T-helper 9 cell (primary cell): Measurements from ENCODE around the gene DDR1.

Source experiments
- DNase-seq: peaks from one replicate; pipeline ENCODE4 v3.0.0-alpha.2; 2020

The DDR1 gene

GRCh38 chr6:30881392-30882203 is 2.7 kb upstream of the DDR1 start:
- DNase-seq, result no peak

GRCh38 chr6:30882204-30882758 is 2.0 kb upstream of the DDR1 start:
- DNase-seq, result no peak

DNA sequence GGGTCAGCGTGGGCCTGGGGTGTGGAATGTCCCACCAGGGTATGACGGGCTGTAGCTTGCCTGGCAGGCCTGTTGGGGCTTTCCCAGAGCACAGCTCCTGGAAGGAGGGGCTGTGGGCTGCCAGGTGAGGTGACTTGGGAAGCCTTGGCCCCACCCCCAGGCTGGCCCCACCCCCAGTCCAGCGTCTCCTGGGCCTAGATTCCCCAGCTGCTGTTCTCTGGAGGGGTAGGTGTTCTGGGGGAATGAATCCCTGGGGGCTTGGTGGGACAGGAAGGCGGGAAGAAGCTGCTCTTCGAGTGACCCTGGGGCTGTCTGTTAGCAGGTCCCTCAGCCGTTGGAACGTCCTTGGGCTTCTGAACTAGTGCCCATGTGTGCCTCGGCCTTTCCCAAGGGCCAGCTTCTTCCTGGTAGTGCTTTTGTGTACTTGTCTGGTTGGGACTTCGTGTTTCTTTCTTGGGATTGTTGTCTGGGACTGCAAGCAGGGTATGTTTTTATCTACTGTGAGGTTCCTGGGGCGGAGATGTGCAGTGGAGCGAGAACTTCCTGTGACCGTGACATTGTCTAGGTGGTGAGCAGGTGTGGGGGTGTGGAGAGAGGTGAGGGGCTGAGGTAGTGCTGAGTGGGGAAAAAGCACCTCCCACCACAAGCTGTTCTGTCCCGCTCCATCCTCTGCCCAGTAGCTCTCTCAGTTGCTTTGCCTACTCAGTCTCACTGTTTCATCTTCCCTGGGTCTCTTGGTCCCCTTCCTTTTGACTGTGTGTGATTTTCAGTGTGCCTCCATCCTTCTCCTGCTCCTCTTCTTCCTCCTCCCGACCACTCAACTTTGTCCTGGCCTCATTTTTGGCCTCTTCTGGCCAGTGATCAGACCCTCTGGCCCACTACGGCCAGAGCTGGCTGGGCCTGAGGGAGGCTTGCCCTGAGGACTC is 1.3 kb upstream of the DDR1 start:
- no peak for DNase-seq

- DNase-seq, result no peak
These were observed 482 bp downstream of the DDR1 start for GRCh38 chr6:30884521-30885480.

- DNase-seq, result no peak
These were observed 1.2 kb downstream of the DDR1 start for GRCh38 chr6:30885481-30885998.

- no peak for DNase-seq
These were observed 1.9 kb downstream of the DDR1 start for GRCh38 chr6:30885999-30886896.

- DNase-seq, result no peak
These were observed 2.6 kb downstream of the DDR1 start for GRCh38 chr6:30886897-30887255.

DNA sequence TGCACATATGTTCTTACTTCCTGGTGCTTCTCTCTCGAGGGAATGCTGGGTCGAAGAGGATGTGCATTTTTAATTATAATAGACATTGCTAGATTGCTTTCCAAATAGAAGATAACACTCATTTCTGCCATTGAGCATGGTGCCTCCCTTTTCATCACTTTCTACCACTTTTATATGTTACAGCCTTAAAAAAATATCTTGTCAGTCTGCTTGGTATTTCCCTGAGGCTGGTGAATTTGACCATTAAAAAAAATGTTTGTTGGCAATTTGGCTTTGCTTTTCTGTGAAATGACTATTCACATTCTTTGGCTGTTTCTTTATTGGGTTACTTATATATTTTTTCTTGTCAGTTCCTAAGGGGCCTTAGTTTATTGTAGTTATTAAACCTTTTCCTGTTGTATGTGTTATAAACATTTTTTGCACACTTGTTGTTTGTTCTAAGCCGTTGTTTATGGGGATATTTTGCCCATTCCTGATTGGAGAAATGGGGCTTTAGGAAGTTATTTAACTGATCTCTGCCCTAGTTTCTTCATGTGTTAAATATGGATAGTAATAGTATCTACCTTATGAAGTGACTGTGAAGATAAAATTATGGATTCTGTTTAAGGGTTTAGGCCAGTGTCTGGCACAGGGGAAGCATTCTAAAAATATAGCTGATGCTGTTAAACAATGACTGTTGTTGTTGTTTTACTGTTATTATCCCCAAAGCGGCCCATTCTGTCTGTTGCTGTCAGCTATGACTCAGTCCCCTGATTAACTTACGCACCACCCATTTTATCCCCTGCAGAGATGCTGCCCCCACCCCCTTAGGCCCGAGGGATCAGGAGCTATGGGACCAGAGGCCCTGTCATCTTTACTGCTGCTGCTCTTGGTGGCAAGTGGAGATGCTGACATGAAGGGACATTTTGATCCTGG is 3.8 kb downstream of the DDR1 start:
- DNase-seq, result no peak

DNA sequence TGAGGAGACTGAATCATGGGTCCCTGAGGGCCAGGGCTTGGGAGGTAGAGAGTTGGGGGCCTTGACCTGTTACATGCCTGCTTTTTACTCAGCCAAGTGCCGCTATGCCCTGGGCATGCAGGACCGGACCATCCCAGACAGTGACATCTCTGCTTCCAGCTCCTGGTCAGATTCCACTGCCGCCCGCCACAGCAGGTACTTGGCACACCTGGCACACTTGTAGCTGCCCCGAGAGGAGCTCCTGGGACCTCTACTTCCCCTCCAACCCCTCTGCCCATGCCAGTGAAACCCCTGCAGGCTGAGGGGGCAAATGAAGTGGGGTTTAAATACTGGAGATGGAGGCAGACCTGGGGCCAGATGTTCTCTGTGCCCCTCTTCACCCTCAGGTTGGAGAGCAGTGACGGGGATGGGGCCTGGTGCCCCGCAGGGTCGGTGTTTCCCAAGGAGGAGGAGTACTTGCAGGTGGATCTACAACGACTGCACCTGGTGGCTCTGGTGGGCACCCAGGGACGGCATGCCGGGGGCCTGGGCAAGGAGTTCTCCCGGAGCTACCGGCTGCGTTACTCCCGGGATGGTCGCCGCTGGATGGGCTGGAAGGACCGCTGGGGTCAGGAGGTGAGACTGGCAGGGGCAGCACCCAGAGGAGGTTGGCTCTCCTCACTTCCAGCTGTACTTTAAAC is 4.6 kb downstream of the DDR1 start:
- no peak for DNase-seq

- no peak for DNase-seq
These were observed 5.2 kb downstream of the DDR1 start for GRCh38 chr6:30889496-30889885.

GRCh38 chr6:30889921-30890645 is 5.8 kb downstream of the DDR1 start:
- DNase-seq, result no peak

DNA sequence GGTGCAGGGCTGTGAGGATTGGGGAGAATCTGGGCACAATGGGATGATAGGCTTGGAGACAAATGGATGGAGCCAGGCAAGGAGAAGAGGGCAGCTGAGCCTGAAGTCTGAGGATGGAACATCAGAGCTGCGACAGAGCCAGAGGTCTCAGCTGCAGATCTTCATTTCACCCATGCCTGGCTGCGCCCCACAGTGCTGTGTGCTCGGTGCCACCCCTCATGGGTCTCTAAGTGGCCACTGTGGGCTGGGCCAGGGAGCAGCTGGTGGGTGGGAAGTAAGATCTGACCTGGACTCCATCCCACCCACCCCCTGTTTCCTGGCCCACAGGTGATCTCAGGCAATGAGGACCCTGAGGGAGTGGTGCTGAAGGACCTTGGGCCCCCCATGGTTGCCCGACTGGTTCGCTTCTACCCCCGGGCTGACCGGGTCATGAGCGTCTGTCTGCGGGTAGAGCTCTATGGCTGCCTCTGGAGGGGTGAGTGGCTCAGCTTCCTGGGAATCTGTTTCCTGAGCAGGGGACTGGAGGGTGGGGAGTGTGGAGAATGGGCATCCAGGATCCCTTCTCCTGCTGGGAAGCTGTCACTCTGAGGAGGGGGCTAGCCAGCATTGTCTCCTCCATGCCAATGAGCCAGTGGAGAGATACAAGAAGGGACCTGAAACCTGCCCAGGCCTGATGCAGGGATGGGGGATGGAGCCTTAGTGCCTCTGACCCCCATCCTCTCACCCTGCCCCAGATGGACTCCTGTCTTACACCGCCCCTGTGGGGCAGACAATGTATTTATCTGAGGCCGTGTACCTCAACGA is 6.5 kb downstream of the DDR1 start:
- DNase-seq, result no peak

DNA sequence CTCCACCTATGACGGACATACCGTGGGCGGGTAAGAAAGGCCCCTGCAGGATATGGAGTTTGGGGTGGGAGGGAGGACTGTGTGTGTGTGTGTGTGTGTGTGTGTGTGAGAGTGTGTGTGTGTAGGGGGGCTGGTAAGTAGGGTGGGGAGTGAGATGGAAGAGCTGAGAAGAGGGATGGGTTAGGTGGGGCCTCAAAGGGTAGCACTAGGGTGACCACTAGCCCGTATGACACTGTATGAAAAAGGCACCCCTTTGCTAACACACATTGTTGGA is 7.1 kb downstream of the DDR1 start:
- DNase-seq, result no peak

- DNase-seq, result no peak
These were observed 7.7 kb downstream of the DDR1 start for GRCh38 chr6:30891816-30892538.

GRCh38 chr6:30893001-30893591 is 8.8 kb downstream of the DDR1 start:
- DNase-seq, result no peak

DNA sequence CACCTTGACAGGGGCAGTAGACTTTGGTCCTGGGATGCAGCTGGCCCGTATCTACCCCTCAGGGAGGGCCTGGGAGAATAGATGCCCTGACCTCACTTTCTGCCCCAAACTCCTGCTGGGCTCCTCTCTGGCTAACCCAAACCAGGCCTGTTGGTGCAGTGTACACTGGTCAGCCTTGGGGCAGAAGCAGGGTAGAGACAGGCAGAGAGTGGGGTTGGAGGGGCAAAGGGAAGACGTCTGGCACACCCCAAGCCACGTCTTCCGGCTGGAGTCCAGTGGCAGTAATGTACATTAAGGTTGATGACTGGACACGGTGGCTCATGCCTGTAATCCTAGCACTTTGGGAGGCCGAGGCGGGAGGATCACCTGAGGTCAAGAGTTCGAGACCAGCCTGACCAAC is 9.3 kb downstream of the DDR1 start:
- DNase-seq, result no peak

DNA sequence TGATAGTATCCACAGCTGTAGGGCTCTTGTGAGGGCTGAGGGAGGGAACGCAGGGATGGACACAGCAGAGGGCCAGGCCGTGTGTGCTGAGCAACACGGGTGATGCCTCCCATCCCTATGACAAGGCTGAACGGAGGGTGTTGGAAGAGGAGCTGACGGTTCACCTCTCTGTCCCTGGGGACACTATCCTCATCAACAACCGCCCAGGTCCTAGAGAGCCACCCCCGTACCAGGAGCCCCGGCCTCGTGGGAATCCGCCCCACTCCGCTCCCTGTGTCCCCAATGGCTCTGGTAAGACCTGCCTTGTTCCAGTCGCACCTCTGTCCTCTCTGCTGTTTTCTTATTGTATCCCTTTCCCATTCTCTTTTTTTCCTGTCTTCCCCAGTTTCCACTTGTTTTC is 10.1 kb downstream of the DDR1 start:
- no peak for DNase-seq
